Measurements from ENCODE around the gene PSENEN.

GRCh38 chr19:35782589-35782988 lies 37.1 kb downstream of the PSENEN start:
- TF ChIP-seq CTCF (conservative IDR thresholded peaks at IDR 0.05; ENCODE audit: low read depth, low read length): no peak
- TF ChIP-seq EZH2 (IDR thresholded peaks at IDR 0.05; ENCODE audit: low read length, unreplicated experiment): no peak
